Activated CD8-positive, alpha-beta memory T cell treated with anti-CD3 and anti-CD28 coated beads, Interleukin-2, amount 50 U/mL, for 1 hour (primary cell): ENCODE results near the gene KCTD8.

Source experiments
- DNase-seq: peaks from one replicate; pipeline ENCODE4 v3.0.0-alpha.2; 2020; ENCODE audit errors: extremely low read depth

Gene KCTD8

GRCh38 chr4:44162538-44163270 is 285.9 kb downstream of the KCTD8 start:
- DNase-seq = no peak

DNA sequence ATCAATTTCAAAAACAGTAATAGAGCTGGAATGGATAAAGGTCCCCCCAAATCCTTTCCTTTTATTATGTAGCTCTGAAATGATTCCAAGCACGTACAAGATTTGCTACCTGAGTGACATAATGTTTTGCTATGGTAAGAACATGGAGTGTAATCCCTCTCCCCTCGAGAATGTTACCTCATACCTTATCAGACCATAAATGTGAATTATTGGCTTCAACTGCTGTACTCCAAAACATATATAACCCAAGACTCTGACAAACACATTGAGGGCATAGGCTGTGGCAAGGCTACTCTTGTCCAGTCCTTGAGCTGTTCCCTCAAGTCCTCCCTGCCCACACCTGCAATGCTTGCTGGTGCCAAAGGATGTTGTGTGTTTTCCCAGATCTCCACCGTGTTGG is 286.9 kb downstream of the KCTD8 start:
- DNase-seq = no peak

- no peak for DNase-seq
These were observed 287.7 kb downstream of the KCTD8 start for GRCh38 chr4:44160776-44161367.

DNA sequence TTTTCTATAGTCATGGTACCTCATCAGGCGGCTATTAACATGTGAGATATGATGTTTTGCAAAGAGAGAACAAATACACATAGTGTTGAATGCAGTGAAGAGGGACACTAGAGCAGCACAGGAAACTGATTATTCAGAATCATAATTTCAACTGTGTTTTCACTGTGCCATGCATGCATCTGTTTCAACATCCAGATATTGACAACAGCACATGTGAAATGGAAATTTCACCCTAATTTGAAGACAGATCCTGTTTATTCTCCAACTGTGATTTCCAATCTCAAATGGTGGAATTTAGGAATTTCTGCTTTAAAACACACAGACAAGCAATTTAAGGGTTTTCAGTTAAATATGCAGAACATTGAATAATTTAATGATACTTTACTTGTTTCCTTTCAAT is 288.6 kb downstream of the KCTD8 start:
- no peak for DNase-seq

DNA sequence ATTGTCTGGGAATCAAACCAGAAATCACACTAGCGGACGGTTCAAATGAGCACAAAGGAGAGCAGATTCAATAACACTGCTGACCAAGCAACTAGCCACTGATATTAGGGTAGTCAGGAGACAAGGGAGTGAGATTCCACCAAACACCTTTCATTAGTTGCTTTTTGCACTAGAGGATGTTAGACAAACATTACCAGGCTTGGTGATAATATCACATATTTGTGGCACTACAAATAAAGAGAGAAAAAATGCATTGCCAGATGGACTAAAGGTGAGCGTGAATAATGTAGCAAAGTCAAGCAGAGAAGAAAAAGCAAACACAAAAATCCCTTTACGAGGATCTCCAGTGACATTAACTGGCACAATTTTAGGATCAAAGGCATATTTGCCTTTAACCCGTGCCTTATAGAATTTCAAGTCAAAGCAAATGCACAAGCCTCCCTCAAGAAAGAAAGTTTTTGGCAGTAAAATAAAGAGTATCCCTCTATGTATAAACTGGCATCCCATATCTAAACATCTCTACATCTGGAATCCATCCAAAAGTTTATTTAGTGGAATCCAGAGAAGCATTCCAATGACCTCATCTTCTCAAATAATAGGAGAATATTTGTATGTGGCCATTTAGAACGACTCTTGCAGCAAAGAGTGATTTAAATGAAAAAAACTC is 290.9 kb downstream of the KCTD8 start:
- no peak for DNase-seq

- DNase-seq = no peak
These were observed 298.5 kb downstream of the KCTD8 start for GRCh38 chr4:44150091-44150576.

GRCh38 chr4:44149282-44149681 is 299.3 kb downstream of the KCTD8 start:
- DNase-seq = no peak

- DNase-seq = no peak
These were observed 301.0 kb downstream of the KCTD8 start for GRCh38 chr4:44147571-44148075.

- DNase-seq = no peak
These were observed 302.1 kb downstream of the KCTD8 start for GRCh38 chr4:44146516-44146915.

GRCh38 chr4:44145868-44146267 is 302.7 kb downstream of the KCTD8 start:
- DNase-seq = no peak

- DNase-seq = no peak
These were observed 316.1 kb downstream of the KCTD8 start for GRCh38 chr4:44132526-44132925.
